Measurements from ENCODE around the gene PTGES2. TPM values are rescaled to one million over a fixed set of nuclear protein-coding genes. Genes with fewer than 3 reads are reported as not detected.

Gene PTGES2
- total RNA-seq, 1 donor from 2014 or later = 72.2 TPM

GRCh38 chr9:128117613-128118471 lies 9.7 kb downstream of the PTGES2 start:
- peak; percentile 100 for DNase-seq (ENCODE audit: low read depth, low spot score)
- H3K27me3 Mint-ChIP-seq (ENCODE audit: low read depth) = peaks cover 2% of the 10 kb centered on the region
- TF ChIP-seq, protein P1, sequence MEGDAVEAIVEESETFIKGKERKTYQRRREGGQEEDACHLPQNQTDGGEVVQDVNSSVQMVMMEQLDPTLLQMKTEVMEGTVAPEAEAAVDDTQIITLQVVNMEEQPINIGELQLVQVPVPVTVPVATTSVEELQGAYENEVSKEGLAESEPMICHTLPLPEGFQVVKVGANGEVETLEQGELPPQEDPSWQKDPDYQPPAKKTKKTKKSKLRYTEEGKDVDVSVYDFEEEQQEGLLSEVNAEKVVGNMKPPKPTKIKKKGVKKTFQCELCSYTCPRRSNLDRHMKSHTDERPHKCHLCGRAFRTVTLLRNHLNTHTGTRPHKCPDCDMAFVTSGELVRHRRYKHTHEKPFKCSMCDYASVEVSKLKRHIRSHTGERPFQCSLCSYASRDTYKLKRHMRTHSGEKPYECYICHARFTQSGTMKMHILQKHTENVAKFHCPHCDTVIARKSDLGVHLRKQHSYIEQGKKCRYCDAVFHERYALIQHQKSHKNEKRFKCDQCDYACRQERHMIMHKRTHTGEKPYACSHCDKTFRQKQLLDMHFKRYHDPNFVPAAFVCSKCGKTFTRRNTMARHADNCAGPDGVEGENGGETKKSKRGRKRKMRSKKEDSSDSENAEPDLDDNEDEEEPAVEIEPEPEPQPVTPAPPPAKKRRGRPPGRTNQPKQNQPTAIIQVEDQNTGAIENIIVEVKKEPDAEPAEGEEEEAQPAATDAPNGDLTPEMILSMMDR (conservative IDR thresholded peaks at IDR 0.05) = peak; percentile 100
- H3K36me3 Mint-ChIP-seq (ENCODE audit: low read depth) = peaks cover 5% of the 10 kb centered on the region
- H3K27ac Mint-ChIP-seq (ENCODE audit: unreplicated experiment) = no peak overlapping the region
- peak overlapping the region; percentile 83 for H3K4me3 Mint-ChIP-seq
- peaks cover 6% of the 10 kb centered on the region for H3K4me1 Mint-ChIP-seq
- no peaks in the 10 kb centered on the region for H3K9me3 Mint-ChIP-seq

GRCh38 chr9:128116104-128117083 lies 11.1 kb downstream of the PTGES2 start:
- Mint-ChIP-seq H3K4me3 (no peak overlapping the region), H3K9me3 (no peaks in the 10 kb centered on the region), H3K4me1 (peaks cover 6% of the 10 kb centered on the region), H3K27me3 (ENCODE audit: low read depth) (peaks cover 2% of the 10 kb centered on the region), H3K36me3 (ENCODE audit: low read depth) (peaks cover 5% of the 10 kb centered on the region), H3K27ac (ENCODE audit: unreplicated experiment) (no peak overlapping the region)
- DNase-seq (ENCODE audit: low read depth, low spot score) = no peak
- TF ChIP-seq, protein P1 (conservative IDR thresholded peaks at IDR 0.05) = no peak

GRCh38 chr9:128115187-128116103 lies 12.1 kb downstream of the PTGES2 start:
- DNase-seq (ENCODE audit: low read depth, low spot score) = no peak
- Mint-ChIP-seq H3K4me1 (peaks cover 6% of the 10 kb centered on the region), H3K9me3 (no peaks in the 10 kb centered on the region), H3K4me3 (no peak overlapping the region), H3K27me3 (ENCODE audit: low read depth) (peaks cover 2% of the 10 kb centered on the region), H3K27ac (ENCODE audit: unreplicated experiment) (no peak overlapping the region), H3K36me3 (ENCODE audit: low read depth) (peaks cover 5% of the 10 kb centered on the region)
- TF ChIP-seq, protein P1 (conservative IDR thresholded peaks at IDR 0.05) = no peak

- peaks cover 6% of the 10 kb centered on the region for H3K4me1 Mint-ChIP-seq
- no peaks in the 10 kb centered on the region for H3K9me3 Mint-ChIP-seq
- no peak overlapping the region for H3K4me3 Mint-ChIP-seq
- no peak for DNase-seq (ENCODE audit: low read depth, low spot score)
- peaks cover 2% of the 10 kb centered on the region for H3K27me3 Mint-ChIP-seq (ENCODE audit: low read depth)
- no peak overlapping the region for H3K27ac Mint-ChIP-seq (ENCODE audit: unreplicated experiment)
- TF ChIP-seq, protein P1 (conservative IDR thresholded peaks at IDR 0.05) = no peak
- H3K36me3 Mint-ChIP-seq (ENCODE audit: low read depth) = peaks cover 5% of the 10 kb centered on the region
Observed at GRCh38 chr9:128114326-128115186, 13.0 kb downstream of the PTGES2 start.
